ENCODE measurements around the gene SYNJ1. TPM values are rescaled to one million over a fixed set of nuclear protein-coding genes. Genes with fewer than 3 reads are reported as not detected.

SYNJ1 gene
- total RNA-seq, 1 donor from 2014 or later = 12.9 TPM

DNA sequence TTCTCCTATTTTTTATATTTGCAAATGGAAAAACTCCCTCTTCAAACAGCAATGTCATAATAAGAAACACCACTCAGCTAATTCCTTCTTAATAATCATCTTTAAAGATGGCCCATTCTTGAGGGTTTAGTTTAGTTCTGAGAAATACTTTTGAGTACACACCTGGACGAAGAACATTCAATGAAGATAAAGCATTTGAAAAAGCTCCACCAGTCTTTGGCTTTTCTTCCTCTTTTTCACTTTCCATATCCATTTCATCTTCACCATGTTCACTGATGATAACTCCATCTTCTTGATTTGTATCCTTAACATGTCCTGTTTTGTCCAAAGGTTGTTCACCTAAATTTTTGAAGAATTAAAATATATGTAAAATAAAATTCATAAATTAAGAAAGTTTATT lies 36.4 kb upstream of the SYNJ1 start:
- FAIRE-seq (no peak), DNase-seq (ENCODE audit: low read depth) (no peak)
- no peak overlapping the region for H3K27ac Mint-ChIP-seq (ENCODE audit: unreplicated experiment)
- Histone ChIP-seq H3K4me1 (ENCODE audit: insufficient read depth, low read length) (no peaks in the 10 kb centered on the region), H2AFZ (ENCODE audit: low read depth, low read length) (no peak overlapping the region), H4K20me1 (ENCODE audit: insufficient read depth, low read length) (peaks cover 51% of the 10 kb centered on the region), H3K27ac (ENCODE audit: low read depth, low read length) (no peak overlapping the region), H3K4me2 (ENCODE audit: low read length) (no peak overlapping the region), H3K79me2 (ENCODE audit: insufficient read depth, low read length) (peaks cover 61% of the 10 kb centered on the region), H3K27me3 (ENCODE audit: insufficient read depth, low read length) (no peaks in the 10 kb centered on the region), H3K36me3 (ENCODE audit: insufficient read depth, low read length) (peaks cover 43% of the 10 kb centered on the region), H3K4me3 (ENCODE audit: insufficient read depth, low read depth, low read length) (no peak overlapping the region), H3K9ac (ENCODE audit: low read length) (no peak overlapping the region), H3K9me3 (ENCODE audit: insufficient read depth, low read depth, low read length) (no peaks in the 10 kb centered on the region)
- peaks cover 4% of the 10 kb centered on the region for H3K4me1 Mint-ChIP-seq (ENCODE audit: low read depth, unreplicated experiment)
- H3K36me3 Mint-ChIP-seq (ENCODE audit: low read depth, unreplicated experiment) = peaks cover 9% of the 10 kb centered on the region
- H3K4me3 Mint-ChIP-seq (ENCODE audit: unreplicated experiment) = no peak overlapping the region
- H3K27me3 Mint-ChIP-seq (ENCODE audit: low read depth, unreplicated experiment) = no peaks in the 10 kb centered on the region
- TF ChIP-seq, protein P1, sequence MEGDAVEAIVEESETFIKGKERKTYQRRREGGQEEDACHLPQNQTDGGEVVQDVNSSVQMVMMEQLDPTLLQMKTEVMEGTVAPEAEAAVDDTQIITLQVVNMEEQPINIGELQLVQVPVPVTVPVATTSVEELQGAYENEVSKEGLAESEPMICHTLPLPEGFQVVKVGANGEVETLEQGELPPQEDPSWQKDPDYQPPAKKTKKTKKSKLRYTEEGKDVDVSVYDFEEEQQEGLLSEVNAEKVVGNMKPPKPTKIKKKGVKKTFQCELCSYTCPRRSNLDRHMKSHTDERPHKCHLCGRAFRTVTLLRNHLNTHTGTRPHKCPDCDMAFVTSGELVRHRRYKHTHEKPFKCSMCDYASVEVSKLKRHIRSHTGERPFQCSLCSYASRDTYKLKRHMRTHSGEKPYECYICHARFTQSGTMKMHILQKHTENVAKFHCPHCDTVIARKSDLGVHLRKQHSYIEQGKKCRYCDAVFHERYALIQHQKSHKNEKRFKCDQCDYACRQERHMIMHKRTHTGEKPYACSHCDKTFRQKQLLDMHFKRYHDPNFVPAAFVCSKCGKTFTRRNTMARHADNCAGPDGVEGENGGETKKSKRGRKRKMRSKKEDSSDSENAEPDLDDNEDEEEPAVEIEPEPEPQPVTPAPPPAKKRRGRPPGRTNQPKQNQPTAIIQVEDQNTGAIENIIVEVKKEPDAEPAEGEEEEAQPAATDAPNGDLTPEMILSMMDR (IDR thresholded peaks at IDR 0.05; ENCODE audit: insufficient read depth, low read depth, low read length) = no peak
- TF ChIP-seq EZH2 (IDR thresholded peaks at IDR 0.05; ENCODE audit: insufficient read depth, low read length) = no peak
- H3K9me3 Mint-ChIP-seq (ENCODE audit: unreplicated experiment) = no peaks in the 10 kb centered on the region

DNA sequence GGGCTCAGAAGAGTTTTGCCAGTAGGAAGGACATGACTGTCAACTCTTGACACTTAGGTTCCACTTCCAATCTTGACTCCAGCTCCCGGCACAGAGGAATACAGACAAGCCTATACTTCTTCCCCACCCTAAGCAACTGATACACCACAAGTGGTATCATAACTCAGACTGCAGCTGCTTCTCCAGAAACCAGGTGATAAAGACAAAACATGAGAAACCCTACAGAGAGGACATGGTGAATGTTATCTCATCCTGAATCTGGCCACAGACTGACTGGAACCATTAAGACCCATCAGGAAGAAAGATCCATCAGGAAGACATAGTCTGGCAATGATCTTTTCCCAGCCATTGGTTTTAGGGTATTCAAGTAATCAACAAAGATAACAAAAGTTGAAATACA lies 30.0 kb upstream of the SYNJ1 start:
- Mint-ChIP-seq H3K4me3 (ENCODE audit: unreplicated experiment) (no peak overlapping the region), H3K27ac (ENCODE audit: unreplicated experiment) (no peak overlapping the region), H3K4me1 (ENCODE audit: low read depth, unreplicated experiment) (peaks cover 3% of the 10 kb centered on the region), H3K27me3 (ENCODE audit: low read depth, unreplicated experiment) (no peaks in the 10 kb centered on the region), H3K9me3 (ENCODE audit: unreplicated experiment) (no peaks in the 10 kb centered on the region), H3K36me3 (ENCODE audit: low read depth, unreplicated experiment) (peaks cover 1% of the 10 kb centered on the region)
- H3K27ac ChIP-seq (ENCODE audit: low read depth, low read length) = no peak overlapping the region
- DNase-seq (ENCODE audit: low read depth) (no peak), FAIRE-seq (no peak)
- peaks cover 12% of the 10 kb centered on the region for H4K20me1 ChIP-seq (ENCODE audit: insufficient read depth, low read length)
- H3K9ac ChIP-seq (ENCODE audit: low read length) = no peak overlapping the region
- no peaks in the 10 kb centered on the region for H3K27me3 ChIP-seq (ENCODE audit: insufficient read depth, low read length)
- no peaks in the 10 kb centered on the region for H3K9me3 ChIP-seq (ENCODE audit: insufficient read depth, low read depth, low read length)
- peaks cover 57% of the 10 kb centered on the region for H3K36me3 ChIP-seq (ENCODE audit: insufficient read depth, low read length)
- peaks cover 21% of the 10 kb centered on the region for H3K79me2 ChIP-seq (ENCODE audit: insufficient read depth, low read length)
- no peak overlapping the region for H3K4me3 ChIP-seq (ENCODE audit: insufficient read depth, low read depth, low read length)
- H2AFZ ChIP-seq (ENCODE audit: low read depth, low read length) = no peak overlapping the region
- no peak overlapping the region for H3K4me2 ChIP-seq (ENCODE audit: low read length)
- no peaks in the 10 kb centered on the region for H3K4me1 ChIP-seq (ENCODE audit: insufficient read depth, low read length)
- no peak for TF ChIP-seq EZH2 (IDR thresholded peaks at IDR 0.05; ENCODE audit: insufficient read depth, low read length)
- TF ChIP-seq, protein P1 (IDR thresholded peaks at IDR 0.05; ENCODE audit: insufficient read depth, low read depth, low read length) = no peak

- no peak overlapping the region for H3K4me3 Mint-ChIP-seq (ENCODE audit: unreplicated experiment)
- peaks cover 48% of the 10 kb centered on the region for H3K36me3 ChIP-seq (ENCODE audit: insufficient read depth, low read length)
These were observed 28.3 kb upstream of the SYNJ1 start for GRCh38 chr21:32756096-32756495.

More at GRCh38 chr21:32756096-32756495, 28.3 kb upstream of the SYNJ1 start:
- no peaks in the 10 kb centered on the region for H3K4me1 ChIP-seq (ENCODE audit: insufficient read depth, low read length)
- no peak overlapping the region for H3K4me2 ChIP-seq (ENCODE audit: low read length)
- H3K9me3 ChIP-seq (ENCODE audit: insufficient read depth, low read depth, low read length) = no peaks in the 10 kb centered on the region
- Mint-ChIP-seq H3K36me3 (ENCODE audit: low read depth, unreplicated experiment) (no peaks in the 10 kb centered on the region), H3K27me3 (ENCODE audit: low read depth, unreplicated experiment) (no peaks in the 10 kb centered on the region), H3K27ac (ENCODE audit: unreplicated experiment) (no peak overlapping the region), H3K4me1 (ENCODE audit: low read depth, unreplicated experiment) (peaks cover 3% of the 10 kb centered on the region), H3K9me3 (ENCODE audit: unreplicated experiment) (no peaks in the 10 kb centered on the region)
- DNase-seq (ENCODE audit: low read depth) = no peak
- FAIRE-seq = no peak
- peaks cover 18% of the 10 kb centered on the region for H3K79me2 ChIP-seq (ENCODE audit: insufficient read depth, low read length)
- H3K27ac ChIP-seq (ENCODE audit: low read depth, low read length) = no peak overlapping the region
- peaks cover 11% of the 10 kb centered on the region for H4K20me1 ChIP-seq (ENCODE audit: insufficient read depth, low read length)
- H2AFZ ChIP-seq (ENCODE audit: low read depth, low read length) = no peak overlapping the region
- H3K27me3 ChIP-seq (ENCODE audit: insufficient read depth, low read length) = no peaks in the 10 kb centered on the region
- H3K4me3 ChIP-seq (ENCODE audit: insufficient read depth, low read depth, low read length) = no peak overlapping the region
- TF ChIP-seq, protein P1 (IDR thresholded peaks at IDR 0.05; ENCODE audit: insufficient read depth, low read depth, low read length) = no peak
- TF ChIP-seq EZH2 (IDR thresholded peaks at IDR 0.05; ENCODE audit: insufficient read depth, low read length) = no peak
- H3K9ac ChIP-seq (ENCODE audit: low read length) = no peak overlapping the region

Measured in astrocyte (in vitro differentiated cells and primary cell).